NCI-H748 (cell line): ENCODE results near the gene CEP83.
"Not testable (repeated sequence)": the region's sequence is repeated elsewhere in the genome, so short reads cannot be mapped to it uniquely, and the experiment has no call there.

Experiments
- DNase-seq: peaks from one replicate; lab custom pipeline; 2025; ENCODE audit not compliant: unreplicated experiment; lab: John Stamatoyannopoulos, UW

CEP83 gene

DNA sequence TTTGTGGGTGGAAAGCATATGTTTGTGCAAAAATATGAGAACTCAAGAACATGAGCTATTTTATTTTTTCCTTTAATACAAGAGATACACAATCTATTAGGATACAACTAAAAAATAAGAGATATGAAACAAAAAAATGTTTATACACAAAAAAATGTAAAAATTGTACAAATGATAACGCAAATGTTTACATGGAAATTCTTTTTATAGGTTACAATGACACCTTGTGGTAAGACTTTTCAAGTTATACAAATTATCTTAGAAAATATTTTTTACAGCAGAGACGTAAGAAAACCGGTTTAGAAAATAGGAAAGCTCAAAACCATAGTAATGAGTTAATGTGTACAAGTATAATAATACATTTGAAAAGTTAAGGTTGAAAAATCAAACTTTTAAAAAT is 25.5 kb downstream of the CEP83 start:
- no peak for DNase-seq

DNA sequence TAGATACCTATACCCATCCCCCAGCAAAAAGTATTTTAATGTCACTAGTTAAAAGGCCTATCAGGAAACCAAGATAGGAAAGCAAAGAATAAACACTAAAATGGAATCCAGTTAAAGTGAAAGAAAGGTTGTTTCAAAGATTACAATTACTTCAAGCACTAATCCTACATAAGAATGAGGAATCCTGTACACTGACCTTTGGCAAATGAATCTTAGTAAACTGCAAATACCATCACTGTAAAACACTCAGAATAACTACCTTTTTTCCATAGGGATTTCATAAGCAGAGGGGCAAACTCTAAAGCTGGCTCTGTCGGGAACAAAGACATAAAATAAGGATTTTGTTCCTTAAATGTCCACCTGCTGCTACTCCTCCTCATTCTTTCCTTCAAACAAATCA is 25.9 kb downstream of the CEP83 start:
- no peak for DNase-seq

DNA sequence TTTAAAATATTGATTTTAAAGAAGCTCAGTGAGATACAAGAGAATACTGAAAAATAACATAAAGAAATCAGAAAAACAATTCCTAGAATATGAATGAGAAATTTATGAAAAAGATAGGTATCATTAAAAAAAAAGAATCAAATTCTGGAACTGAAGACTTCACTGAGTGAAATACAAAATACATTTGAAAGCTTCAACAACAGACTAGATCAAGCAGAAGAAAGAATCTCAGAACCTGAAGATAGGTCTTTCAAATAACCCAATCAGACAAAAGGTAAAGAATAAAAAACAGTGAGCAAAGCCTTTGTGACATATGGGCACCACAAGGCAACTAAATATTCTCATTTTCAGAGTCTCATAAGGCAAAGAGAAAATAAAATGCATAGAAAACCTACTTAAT is 29.4 kb downstream of the CEP83 start:
- no peak for DNase-seq

DNA sequence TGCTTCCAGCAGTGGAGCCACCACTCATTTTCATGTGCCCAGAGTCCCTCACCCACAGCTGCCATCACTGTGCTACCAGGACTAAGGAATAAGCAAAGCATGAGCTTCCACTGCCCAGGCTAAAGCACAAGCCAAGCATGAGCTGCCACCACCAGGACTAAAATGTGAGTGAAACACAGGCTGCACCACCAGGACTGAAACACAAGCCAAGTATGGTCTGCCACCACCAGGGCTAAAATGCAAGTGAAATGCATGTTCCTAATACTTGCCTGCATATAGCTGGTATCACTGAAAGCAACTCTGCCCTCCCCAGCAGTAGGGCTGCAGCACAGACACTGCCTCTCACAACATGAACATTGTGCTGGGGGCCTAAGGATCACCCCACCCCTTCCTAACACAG is 30.0 kb downstream of the CEP83 start:
- DNase-seq: no peak

DNA sequence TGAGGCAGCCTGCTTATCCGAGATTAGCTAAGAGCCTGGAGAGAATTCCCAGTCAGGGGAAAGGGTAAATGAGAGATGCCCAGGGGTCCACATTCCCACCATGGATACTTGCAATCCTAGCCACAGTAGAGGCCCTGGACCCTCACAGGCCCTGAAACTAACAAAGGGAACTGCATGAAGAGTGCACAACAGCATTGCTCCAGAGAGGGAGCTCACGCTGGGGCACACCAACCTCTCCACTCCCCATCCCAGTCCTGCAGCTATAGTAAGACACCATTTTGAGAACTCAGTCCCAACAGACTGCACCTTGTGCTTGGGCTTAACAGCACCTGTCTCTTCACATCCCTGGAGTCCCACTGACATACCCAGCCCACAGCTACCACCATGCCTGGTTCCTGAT is 30.5 kb downstream of the CEP83 start:
- DNase-seq: no peak

DNA sequence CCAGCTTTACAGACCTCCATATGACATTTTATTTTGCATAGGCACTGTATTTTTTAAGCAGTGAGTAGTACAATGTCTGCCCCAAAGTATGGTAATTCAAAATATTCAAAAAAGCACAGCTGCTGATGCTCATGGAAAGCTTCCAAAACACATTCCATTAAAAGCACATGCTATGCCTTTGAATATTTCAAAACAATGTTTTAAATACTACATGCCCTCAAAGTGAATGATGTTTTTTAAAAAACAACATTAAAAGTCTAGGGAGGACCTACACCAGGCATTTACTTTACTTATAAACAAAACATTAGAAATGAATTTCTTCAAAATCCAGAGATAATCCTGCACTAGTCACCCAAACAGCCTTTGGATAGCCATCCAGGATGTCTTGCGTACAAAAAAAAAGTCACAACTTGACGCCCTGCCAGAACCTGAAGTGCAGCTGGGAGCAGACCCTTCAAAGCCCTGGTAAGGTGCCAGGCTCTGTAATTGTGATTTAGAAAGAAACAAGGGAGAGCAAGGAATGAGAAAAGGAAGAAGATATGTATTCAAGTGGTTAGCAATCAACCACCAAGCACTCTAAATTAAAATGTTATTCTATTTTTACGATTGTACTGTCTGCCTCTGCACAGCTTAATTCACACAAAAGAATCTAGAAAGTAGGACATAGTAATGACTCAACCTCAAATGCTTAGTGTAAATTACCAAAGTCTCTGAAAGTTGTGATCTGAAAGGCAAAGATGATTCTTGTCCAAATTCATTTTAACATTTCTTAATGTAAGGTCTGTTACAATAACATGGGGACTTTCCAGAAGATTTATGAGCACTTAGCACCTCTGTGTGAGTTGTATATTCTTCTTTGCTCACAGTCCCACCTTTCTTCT is 31.9 kb downstream of the CEP83 start:
- no peak for DNase-seq

DNA sequence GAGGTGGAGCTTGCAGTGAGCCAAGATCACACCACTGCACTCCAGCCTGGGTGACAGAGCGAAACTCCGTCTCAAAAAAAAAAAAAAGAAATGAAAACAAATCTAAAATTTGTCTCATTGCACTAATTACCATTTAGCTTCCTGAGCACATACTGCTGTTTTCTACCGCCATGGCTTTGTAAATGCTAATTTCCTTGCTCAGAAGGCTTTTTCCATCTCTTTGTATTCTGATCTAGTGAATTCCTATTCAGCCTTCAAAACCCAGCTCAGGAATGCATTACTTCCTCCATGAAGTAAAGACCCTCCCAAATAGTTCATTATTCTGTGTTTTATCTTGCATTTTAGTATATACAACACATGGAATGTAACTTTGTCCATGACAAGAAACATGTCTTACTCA is 33.6 kb downstream of the CEP83 start:
- no peak for DNase-seq

DNA sequence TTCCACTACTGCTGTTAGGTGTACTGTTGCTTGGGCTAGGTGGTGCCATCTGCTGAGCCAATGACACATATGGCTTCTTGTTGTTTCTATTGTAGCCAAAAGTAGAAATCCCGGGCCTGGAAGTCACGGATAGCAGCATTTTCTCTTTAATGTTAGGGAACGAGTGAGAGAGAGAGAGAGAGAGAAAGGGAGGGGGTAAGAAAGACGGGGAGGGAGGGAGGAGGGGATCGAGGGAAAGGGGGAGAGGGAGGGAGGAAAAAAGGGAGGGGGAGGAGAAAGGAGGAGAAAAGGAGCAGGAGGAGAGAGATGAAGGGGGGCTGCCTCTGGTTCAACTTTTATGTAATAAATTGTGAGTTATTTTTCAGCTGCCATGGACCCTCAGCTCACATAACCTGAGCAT is 34.8 kb downstream of the CEP83 start:
- not testable (repeated sequence) for DNase-seq

DNA sequence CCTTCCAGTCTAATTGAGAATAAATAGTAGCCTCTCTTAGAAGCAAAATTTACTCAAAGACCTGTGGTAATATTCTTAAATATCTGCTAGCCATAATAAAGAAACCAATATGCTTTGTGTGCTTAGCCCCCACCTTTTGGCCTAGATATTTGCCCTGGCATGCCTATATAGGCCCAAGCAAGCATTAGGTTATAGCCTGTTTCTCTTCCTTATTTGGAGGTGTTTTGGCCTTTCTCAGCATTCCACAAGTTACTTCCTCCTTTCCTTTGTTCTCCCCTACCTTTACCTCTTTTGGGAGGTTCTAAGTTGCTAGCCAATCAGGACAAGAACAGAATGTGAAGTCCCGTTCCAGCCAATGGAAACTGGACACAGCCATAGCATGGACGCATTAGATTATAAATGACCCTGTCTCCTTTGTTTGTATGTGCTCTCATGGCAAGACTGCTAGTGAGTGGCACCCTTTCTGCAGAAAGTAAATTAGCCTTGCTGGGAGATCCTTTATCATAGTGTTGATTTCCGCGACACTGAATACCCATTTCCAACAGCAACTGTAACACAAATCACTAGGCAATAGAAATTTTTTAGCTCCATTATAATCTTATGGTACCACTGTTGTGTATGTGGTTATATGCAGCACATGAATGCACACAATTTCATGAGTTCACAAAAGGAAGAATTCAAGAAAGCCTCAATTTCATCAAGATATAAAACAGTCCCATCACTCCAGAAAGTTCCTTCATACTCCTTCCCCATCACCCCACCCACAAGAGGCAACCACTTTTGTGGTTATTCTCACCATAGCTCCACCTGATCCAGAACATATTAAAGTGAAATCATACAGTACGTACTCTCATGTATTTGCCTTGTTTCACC is 37.6 kb downstream of the CEP83 start:
- no peak for DNase-seq

DNA sequence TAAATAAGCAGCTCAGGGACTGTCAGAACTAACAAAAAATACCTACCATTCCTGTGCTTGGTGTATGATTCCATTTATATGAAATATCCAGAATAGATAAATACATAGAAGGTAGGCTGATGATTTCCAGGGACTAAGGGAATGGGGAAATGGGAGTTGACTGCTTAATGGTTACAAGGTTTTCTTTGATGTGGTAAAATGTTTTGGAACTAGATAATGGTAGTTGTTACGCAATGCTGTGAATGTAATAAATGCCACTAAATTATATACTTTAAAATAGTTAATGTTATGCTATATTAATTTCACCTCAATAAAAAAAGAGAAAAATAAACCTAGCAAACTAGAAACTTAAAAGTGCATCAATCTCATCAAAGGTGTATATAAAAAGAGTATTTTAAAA is 41.1 kb downstream of the CEP83 start:
- DNase-seq: no peak

DNA sequence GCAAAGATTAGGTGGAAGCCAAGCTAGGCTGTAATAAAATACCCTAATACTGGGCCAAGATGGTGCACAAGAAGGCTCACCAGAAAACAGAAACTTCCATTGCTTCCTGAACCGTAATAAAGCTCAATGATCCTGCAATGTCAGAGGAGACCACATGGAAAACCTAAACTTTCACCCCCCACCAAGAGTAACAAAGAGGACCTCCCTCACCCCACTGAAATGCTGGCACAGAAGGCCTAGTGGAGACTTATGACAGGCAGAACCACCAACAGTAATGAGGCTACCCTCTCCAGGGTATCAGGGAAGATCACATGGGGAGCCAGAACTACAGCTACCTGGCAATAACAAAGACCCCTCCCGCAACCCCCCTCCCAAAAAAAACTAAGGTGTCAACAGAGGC is 43.1 kb downstream of the CEP83 start:
- no peak for DNase-seq

DNA sequence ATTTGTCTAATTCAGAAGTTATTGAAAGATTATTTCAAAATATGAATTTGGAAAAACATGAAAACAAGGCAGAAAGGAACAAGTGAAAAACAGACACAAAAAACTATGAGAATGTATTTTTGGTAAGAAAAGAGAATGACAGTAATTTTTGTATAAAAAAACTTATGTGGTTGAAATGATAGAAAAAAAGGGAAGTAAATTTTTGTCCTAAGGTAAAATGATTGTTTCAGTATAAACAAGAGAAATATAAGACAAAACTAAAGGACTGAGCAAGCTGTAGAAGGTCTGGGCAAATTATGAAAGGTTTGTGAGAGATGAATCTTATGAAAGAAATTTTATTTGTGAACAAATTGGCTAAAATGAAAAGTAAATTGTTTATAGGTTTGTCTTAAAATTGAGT is 44.6 kb downstream of the CEP83 start:
- DNase-seq: no peak

DNA sequence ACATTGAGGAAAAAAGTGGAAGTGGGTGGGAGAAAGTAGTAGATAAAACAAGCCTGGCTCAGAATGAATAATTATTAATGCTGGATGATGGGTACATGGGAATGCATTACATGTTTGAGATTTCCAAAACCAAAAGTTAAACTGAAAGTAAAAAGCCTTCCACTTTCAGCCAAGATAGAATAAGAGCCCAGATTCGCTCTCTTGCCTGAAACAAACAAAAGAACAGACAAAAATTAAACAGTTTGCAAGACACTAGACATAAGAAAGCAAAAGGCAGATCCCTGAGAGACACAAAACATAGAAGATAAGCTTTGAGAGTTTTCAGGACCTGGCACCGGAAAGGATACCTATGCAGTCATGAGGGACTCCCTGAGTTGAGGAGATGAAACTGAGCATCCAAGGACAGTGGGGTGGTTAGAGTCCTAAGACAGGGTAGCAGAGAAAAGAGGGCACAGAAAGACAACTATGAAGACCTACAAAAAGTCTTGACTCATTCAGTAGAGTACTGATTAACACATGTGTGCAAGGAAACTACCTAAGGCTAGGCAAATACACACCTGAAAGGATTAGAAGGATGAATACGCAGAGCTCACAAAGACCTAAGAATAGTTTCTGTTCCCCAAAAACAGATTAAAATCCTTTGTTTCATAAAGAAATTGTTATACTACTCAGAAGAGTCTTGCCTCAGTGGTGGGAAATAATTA is 54.1 kb downstream of the CEP83 start:
- DNase-seq: no peak

DNA sequence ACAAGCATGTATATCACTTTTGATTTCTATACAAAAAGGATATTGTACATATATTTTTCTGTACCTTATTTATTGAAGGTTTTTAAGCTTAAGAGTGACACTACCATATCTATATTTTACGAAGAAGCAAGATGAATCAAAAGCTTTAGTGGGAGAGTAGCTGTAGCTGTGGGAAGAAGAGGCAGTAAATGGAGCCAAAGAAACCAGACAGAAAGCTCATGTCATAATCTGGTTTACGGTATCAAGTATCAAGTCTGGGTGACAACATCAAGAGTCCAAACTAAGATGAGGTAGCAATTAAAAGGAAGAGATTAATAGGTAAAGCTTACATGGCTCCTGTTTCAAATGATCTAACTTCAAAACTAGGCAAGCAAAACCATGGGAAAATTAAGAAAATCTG is 54.8 kb downstream of the CEP83 start:
- DNase-seq: no peak

DNA sequence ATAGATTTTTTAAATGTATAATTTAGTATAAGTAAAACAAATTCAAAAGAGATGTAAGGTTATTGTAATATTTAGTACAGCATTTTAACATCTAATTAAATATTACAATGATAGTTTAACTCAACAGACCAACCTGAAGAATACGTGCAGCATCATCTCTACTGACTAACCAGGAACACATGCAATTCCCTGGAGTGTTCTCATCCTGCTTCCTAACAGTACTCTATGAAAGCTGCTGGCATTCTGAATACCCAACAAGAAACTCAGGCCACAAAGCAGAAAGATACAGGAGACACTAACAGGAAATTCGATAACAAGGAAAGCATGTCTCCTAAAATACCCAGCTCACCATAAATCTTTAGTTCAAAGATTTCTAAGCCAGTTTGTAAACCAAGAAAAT is 58.3 kb downstream of the CEP83 start:
- no peak for DNase-seq

DNA sequence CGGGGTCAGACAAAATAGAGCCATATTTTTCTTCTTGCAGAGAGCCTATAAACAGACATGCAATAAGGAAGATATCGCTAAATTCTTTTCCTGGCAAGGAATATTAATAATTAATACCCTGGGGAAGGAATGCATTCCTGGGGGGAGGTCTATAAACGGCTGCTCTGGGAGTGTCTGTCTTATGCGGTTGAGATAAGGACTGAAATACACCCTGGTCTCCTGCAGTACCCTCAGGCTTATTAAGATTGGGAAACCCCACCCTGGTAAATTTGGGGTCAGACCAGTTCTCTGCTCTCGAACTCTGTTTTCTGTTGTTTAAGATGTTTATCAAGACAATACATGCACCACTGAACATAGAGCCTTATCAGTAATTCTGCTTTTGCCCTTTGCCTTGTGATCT is 61.0 kb downstream of the CEP83 start:
- not testable (repeated sequence) for DNase-seq

DNA sequence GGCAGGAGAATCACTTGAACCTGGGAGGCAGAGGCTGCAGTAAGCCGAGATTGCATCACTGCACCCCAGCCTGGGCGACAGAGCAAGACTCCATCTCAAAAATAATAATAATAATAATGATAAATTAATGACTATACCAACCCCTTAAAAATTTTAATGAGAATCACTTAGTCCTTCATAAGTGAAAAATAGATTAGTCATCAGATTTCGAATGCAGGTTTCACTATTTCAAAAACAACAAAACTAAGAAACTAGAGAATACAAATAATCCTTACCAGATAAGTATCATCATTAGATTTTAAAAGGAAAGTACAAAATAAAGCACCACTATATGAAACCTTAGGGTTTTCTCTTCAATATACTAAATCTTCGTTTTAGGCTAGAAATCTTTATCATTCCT is 62.3 kb downstream of the CEP83 start:
- no peak for DNase-seq

DNA sequence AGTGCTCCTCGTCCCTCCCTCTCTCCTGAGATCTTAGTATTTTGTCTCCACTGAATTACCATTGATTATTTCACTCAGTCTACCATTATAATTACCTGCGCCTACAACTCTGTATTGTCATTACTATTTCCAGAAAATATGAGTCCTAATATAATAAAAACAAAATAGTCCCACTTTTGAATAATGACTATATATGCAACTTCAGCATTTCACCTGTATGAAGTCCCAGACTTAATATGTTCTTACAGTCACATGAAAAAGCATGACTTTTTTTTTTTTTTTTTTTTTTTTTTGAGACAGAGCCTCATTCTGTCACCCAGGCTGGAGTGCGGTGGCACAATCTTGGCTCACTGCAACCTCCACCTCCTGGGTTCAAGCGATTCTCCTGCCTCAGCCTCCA is 63.7 kb downstream of the CEP83 start:
- DNase-seq: not testable (repeated sequence)

DNA sequence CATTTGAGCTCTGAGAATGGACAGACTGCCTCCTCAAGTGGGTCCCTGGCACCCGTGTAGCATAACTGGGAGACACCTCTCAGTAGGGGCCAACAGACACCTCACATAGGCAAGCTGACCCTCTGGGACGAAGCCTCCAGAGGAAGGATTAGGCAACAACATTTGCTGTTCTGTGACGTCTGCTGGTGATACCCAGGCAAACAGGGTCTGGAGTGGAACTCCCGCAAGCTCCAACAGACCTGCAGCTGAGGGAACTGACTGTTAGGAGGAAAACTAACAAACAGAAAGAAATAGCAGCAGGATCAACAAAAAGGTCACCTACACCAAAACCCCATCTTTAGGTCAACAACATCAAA is 69.6 kb downstream of the CEP83 start:
- no peak for DNase-seq

DNA sequence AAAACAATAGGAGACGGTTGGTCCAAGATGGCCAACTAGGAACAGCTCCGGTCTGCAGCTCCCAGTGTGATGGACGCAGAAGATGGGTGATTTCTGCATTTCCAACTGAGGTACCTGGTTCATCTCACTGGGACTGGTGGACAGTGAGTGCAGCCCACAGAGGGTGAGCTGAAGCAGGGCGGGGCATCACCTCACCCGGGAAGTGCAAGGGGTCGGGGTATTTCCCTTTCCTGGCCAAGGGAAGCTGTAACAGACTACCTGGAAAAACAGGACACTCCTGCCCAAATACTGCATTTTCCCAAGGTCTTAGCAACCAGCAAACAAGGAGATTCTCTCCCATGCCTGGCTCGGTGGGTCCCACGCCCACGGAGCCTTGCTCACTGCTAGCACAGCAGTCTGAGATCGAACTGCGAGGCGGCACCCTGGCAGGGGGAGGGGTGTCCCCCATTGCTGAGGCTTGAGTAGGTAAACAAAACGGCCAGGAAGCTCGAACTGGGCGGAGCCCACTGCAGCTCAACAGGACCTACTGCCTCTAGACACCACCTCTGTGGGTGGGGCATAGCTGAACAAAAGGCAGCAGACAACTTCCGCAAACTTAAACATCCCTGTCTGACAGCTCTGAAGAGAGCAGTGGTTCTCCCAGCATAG is 70.1 kb downstream of the CEP83 start:
- peak; percentile 89 for DNase-seq

DNA sequence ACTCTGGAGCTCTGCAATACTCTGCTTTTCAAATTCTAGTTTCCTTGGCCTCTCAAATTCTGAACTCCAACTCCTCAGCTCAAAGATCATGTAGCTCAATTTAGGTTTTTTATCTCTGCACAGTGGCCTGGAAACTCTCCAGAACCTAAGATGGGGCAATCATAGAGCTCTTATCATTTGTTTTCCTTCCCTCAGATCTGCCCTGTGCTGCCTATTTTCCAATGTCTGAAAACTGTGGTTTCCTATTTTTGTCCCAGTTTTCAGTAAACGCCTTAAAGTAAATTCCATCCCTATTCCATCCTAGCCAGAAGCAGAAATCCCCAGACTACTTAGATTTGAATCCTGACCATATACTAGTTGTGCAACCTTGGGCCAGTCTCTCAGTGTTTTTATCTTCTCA is 73.2 kb downstream of the CEP83 start:
- no peak for DNase-seq
